Measurements from ENCODE around the gene YTHDC2. TPM values are rescaled to one million over a fixed set of nuclear protein-coding genes. Genes with fewer than 3 reads are reported as not detected.

The YTHDC2 gene
- total RNA-seq (2014; rRNA removed; shearing (Covaris generic)) (10.3 and 21.5 TPM in 2 replicates), polyA plus RNA-seq (2016; fragmentation: Nextera tagmentation; extraction: Ambion mirVana) (7.8 and 10.1 TPM in 2 replicates)

- peaks cover 12% of the 10 kb centered on the region for H3K4me1 ChIP-seq (ENCODE audit: insufficient read depth)
- H3K79me2 ChIP-seq (ENCODE audit: insufficient read depth) = peaks cover 49% of the 10 kb centered on the region
- no peaks in the 10 kb centered on the region for H3K27me3 ChIP-seq (replicated peaks; ENCODE audit: insufficient read depth)
- no peaks in the 10 kb centered on the region for H3K9me3 ChIP-seq (ENCODE audit: low read depth)
- H3K4me2 ChIP-seq (ENCODE audit: unreplicated experiment) = peak within 1 kb of the TSS; percentile 98
- H4K20me1 ChIP-seq (ENCODE audit: insufficient read depth) = no peaks in the 10 kb centered on the region
- peak within 1 kb of the TSS; percentile 67 for H3K27ac ChIP-seq
- 0 out of 2 replicates have a peak, but pooled peaks cover under 1% of the 10 kb centered on the region for H3K36me3 ChIP-seq (ENCODE audit: low read depth)
- no peaks in the 10 kb centered on the region for H3K9me2 ChIP-seq (ENCODE audit: insufficient read depth)
- H2AFZ ChIP-seq = peak within 1 kb of the TSS; percentile 85
- TF ChIP-seq EZH2 (IDR thresholded peaks at IDR 0.05; ENCODE audit: insufficient read depth, poor library complexity, severe bottlenecking) = no peak
- peak within 1 kb of the TSS; percentile 88 for H3K9ac ChIP-seq
- H3F3A ChIP-seq (ENCODE audit: insufficient read depth) = 0 out of 2 replicates have a peak, but pooled peaks cover 5% of the 10 kb centered on the region
- peak; percentile 95 for DNase-seq
- in situ Hi-C loops (cut with MboI) = no loop called here
- H3K4me3 ChIP-seq = peak within 1 kb of the TSS; percentile 81
- 1 to 2% methylated on average over 68 to 71 of the region's 72 CpGs for WGBS, 2 experiments (ENCODE audit: low coverage in 1 of 2, low lambda C conversion rate in 2 of 2, missing lambda C conversion rate in 2 of 2)
Observed at GRCh38 chr5:113513384-113514288, at the start of gene YTHDC2. TSS of gene YTHDC2 (plus strand) at chr5:113513694. CDS start at chr5:113513896, 202 bp downstream.

- Histone ChIP-seq H3K4me2 (ENCODE audit: unreplicated experiment) (no peak overlapping the region), H3K79me2 (ENCODE audit: insufficient read depth) (no peaks in the 10 kb centered on the region), H3K27me3 (replicated peaks; ENCODE audit: insufficient read depth) (no peaks in the 10 kb centered on the region), H3K4me1 (ENCODE audit: insufficient read depth) (no peaks in the 10 kb centered on the region), H3F3A (ENCODE audit: insufficient read depth) (no peaks in the 10 kb centered on the region), H3K9ac (no peak overlapping the region), H3K27ac (no peak overlapping the region), H4K20me1 (ENCODE audit: insufficient read depth) (no peaks in the 10 kb centered on the region), H2AFZ (no peak overlapping the region), H3K9me3 (ENCODE audit: low read depth) (no peaks in the 10 kb centered on the region), H3K9me2 (ENCODE audit: insufficient read depth) (no peaks in the 10 kb centered on the region), H3K36me3 (ENCODE audit: low read depth) (no peaks in the 10 kb centered on the region), H3K4me3 (no peak overlapping the region)
- in situ Hi-C loops (cut with MboI) = no loop called here
- TF ChIP-seq EZH2 (IDR thresholded peaks at IDR 0.05; ENCODE audit: insufficient read depth, poor library complexity, severe bottlenecking) = no peak
- no peak for TF ChIP-seq EZH2phosphoT487 (IDR thresholded peaks at IDR 0.05; ENCODE audit: insufficient read depth, low read depth)
- WGBS, 2 experiments (ENCODE audit: low coverage in 1 of 2, low lambda C conversion rate in 2 of 2, missing lambda C conversion rate in 2 of 2) = 41 to 43% methylated on average over 5 of the region's 5 CpGs
- DNase-seq = no peak
Observed at GRCh38 chr5:113474100-113474728, 39.3 kb upstream of the YTHDC2 start.

GRCh38 chr5:113478691-113479090 is 34.8 kb upstream of the YTHDC2 start:
- Histone ChIP-seq H3K4me1 (ENCODE audit: insufficient read depth) (no peaks in the 10 kb centered on the region), H3K79me2 (ENCODE audit: insufficient read depth) (no peaks in the 10 kb centered on the region), H4K20me1 (ENCODE audit: insufficient read depth) (no peaks in the 10 kb centered on the region), H3K27ac (no peak overlapping the region), H3K9ac (no peak overlapping the region), H3K27me3 (replicated peaks; ENCODE audit: insufficient read depth) (no peaks in the 10 kb centered on the region), H3K4me2 (ENCODE audit: unreplicated experiment) (no peak overlapping the region), H3K9me2 (ENCODE audit: insufficient read depth) (no peaks in the 10 kb centered on the region), H2AFZ (no peak overlapping the region), H3K36me3 (ENCODE audit: low read depth) (no peaks in the 10 kb centered on the region), H3K4me3 (no peak overlapping the region), H3F3A (ENCODE audit: insufficient read depth) (no peaks in the 10 kb centered on the region), H3K9me3 (ENCODE audit: low read depth) (no peaks in the 10 kb centered on the region)
- TF ChIP-seq EZH2 (IDR thresholded peaks at IDR 0.05; ENCODE audit: insufficient read depth, poor library complexity, severe bottlenecking) (no peak), EZH2phosphoT487 (IDR thresholded peaks at IDR 0.05; ENCODE audit: insufficient read depth, low read depth) (no peak)
- in situ Hi-C loops (cut with MboI) = no loop called here
- WGBS, 2 experiments (ENCODE audit: low coverage in 1 of 2, low lambda C conversion rate in 2 of 2, missing lambda C conversion rate in 2 of 2) = 88 to 89% methylated on average over 3 of the region's 3 CpGs
- DNase-seq = no peak

- Histone ChIP-seq H3K27ac (no peak overlapping the region), H3K9me3 (ENCODE audit: low read depth) (no peaks in the 10 kb centered on the region), H3K9me2 (ENCODE audit: insufficient read depth) (no peaks in the 10 kb centered on the region), H4K20me1 (ENCODE audit: insufficient read depth) (no peaks in the 10 kb centered on the region), H3K36me3 (ENCODE audit: low read depth) (no peaks in the 10 kb centered on the region), H3K4me3 (no peak overlapping the region), H3K4me2 (ENCODE audit: unreplicated experiment) (no peak overlapping the region), H3K4me1 (ENCODE audit: insufficient read depth) (no peaks in the 10 kb centered on the region), H3F3A (ENCODE audit: insufficient read depth) (no peaks in the 10 kb centered on the region), H2AFZ (no peak overlapping the region), H3K27me3 (replicated peaks; ENCODE audit: insufficient read depth) (no peaks in the 10 kb centered on the region), H3K79me2 (ENCODE audit: insufficient read depth) (no peaks in the 10 kb centered on the region), H3K9ac (no peak overlapping the region)
- WGBS, 2 experiments (ENCODE audit: low coverage in 1 of 2, low lambda C conversion rate in 2 of 2, missing lambda C conversion rate in 2 of 2) = 59 to 64% methylated on average over 5 of the region's 5 CpGs
- DNase-seq = no peak
- in situ Hi-C loops (cut with MboI) = no loop called here
- no peak for TF ChIP-seq EZH2 (IDR thresholded peaks at IDR 0.05; ENCODE audit: insufficient read depth, poor library complexity, severe bottlenecking)
- no peak for TF ChIP-seq EZH2phosphoT487 (IDR thresholded peaks at IDR 0.05; ENCODE audit: insufficient read depth, low read depth)
Observed at GRCh38 chr5:113480243-113480642, 33.3 kb upstream of the YTHDC2 start.

All from GM23248 (cell line).